NB4 (cell line): ENCODE results near the gene PTPN9.

Source experiments
- TF ChIP-seq, protein P1 (sequence below): IDR thresholded peaks from 2 replicates; pipeline ENCODE4 v1.6.1; 2011; ENCODE audit warnings: low read depth, low read length
- TF ChIP-seq, protein P2 (sequence below): IDR thresholded peaks from one replicate; pipeline ENCODE4 v1.5.1; 2012; ENCODE audit warnings: low read depth, low read length

DNA sequence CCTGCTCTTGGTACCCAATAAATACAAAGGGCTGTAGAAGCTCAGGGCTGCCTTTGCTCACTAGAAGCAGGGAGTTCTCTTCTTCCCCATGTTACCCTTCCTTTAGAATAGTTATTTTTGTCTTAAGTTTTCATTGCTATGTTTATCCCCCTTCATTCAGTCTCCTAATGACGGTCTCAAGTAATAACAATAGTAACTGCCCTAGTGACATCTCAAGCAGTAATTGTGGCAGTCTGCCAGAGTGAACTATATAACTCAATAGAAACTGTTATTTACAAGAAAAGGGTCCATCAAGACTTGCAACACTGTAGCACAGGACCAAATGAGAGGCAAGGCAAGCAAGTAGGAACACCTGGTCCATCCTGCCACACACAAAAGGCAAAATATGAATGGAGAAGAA, 95.2 kb downstream of the PTPN9 start:
- TF ChIP-seq, protein P1, sequence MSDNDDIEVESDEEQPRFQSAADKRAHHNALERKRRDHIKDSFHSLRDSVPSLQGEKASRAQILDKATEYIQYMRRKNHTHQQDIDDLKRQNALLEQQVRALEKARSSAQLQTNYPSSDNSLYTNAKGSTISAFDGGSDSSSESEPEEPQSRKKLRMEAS, result no peak
- TF ChIP-seq, protein P2, sequence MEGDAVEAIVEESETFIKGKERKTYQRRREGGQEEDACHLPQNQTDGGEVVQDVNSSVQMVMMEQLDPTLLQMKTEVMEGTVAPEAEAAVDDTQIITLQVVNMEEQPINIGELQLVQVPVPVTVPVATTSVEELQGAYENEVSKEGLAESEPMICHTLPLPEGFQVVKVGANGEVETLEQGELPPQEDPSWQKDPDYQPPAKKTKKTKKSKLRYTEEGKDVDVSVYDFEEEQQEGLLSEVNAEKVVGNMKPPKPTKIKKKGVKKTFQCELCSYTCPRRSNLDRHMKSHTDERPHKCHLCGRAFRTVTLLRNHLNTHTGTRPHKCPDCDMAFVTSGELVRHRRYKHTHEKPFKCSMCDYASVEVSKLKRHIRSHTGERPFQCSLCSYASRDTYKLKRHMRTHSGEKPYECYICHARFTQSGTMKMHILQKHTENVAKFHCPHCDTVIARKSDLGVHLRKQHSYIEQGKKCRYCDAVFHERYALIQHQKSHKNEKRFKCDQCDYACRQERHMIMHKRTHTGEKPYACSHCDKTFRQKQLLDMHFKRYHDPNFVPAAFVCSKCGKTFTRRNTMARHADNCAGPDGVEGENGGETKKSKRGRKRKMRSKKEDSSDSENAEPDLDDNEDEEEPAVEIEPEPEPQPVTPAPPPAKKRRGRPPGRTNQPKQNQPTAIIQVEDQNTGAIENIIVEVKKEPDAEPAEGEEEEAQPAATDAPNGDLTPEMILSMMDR, result no peak
